Measurements from ENCODE around the gene CACNB3. TPM values are rescaled to one million over a fixed set of nuclear protein-coding genes. Genes with fewer than 3 reads are reported as not detected.
A peak's percentile ranks its signal among the peaks of the same experiment; 100 is the strongest.

Gene CACNB3
- total RNA-seq, 4 donors from 2014 or later, result 6.8 to 18.1 (median 8.5) TPM

DNA sequence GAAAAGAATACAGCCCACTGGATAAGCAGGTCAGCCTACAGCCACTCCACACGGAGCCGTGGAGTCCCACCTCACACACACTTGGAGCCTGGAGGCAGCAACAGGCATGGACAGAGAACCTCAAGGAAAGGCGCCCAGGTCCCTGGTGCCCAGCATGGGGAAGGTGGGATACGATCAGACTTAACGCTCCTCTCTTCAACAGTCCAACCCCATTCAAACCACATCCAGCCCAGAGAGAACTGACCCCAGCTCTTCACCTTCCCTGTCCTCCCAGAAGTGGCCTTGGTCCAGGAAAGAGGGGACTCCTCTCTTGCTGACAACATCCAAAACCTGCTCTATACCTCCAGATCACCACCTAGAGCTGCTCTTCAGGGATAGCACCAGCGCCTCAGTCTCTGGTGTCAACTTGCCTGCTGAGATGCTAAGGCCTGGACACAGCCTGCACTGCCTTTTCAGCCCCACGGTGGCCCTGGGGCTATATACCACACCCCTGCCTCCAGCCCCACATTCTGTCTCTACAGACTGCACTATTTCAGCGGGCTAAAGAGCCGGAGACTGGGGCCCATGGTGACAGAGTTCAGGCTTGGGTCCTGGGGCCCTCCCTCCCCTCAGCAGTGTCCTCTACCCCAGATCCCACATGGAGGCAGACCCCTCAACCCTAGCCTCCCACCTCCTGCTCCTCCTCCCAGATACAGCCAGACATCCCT lies 36.4 kb upstream of the CACNB3 start:
- DNase-seq (ENCODE audit: low spot score) (no peak), ATAC-seq (ENCODE audit: low FRiP score) (no peak)

GRCh38 chr12:48782457-48783395 lies 35.6 kb upstream of the CACNB3 start:
- TF ChIP-seq, protein P1, sequence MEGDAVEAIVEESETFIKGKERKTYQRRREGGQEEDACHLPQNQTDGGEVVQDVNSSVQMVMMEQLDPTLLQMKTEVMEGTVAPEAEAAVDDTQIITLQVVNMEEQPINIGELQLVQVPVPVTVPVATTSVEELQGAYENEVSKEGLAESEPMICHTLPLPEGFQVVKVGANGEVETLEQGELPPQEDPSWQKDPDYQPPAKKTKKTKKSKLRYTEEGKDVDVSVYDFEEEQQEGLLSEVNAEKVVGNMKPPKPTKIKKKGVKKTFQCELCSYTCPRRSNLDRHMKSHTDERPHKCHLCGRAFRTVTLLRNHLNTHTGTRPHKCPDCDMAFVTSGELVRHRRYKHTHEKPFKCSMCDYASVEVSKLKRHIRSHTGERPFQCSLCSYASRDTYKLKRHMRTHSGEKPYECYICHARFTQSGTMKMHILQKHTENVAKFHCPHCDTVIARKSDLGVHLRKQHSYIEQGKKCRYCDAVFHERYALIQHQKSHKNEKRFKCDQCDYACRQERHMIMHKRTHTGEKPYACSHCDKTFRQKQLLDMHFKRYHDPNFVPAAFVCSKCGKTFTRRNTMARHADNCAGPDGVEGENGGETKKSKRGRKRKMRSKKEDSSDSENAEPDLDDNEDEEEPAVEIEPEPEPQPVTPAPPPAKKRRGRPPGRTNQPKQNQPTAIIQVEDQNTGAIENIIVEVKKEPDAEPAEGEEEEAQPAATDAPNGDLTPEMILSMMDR (IDR thresholded peaks at IDR 0.05), result no peak
- DNase-seq (ENCODE audit: low spot score), result no peak
- no peak for ATAC-seq (ENCODE audit: low FRiP score)

More for the DNA sequence above, 36.4 kb upstream of the CACNB3 start:
- TF ChIP-seq, protein P1 (IDR thresholded peaks at IDR 0.05), result no peak

DNA sequence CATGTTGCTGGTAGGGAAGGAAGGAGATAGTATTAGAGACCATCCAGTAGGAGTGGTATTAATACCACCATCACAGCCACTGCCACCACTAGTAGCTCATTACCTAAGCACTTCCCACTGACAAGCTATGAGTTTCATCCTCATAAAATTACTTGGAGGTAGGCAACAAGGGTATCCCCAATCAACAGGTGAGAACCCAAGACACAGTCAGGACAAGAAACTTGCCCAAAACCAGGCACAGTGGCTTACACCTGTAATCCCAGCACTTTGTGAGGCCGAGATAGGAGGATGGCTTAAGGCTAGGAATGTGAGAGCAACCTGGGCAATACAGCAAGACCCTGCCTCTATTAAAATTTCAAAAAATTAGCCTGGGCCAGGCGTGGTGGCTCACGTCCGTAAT lies 34.9 kb upstream of the CACNB3 start:
- DNase-seq (ENCODE audit: low spot score), result no peak
- ATAC-seq (ENCODE audit: low FRiP score), result no peak
- TF ChIP-seq, protein P1 (IDR thresholded peaks at IDR 0.05), result no peak

- TF ChIP-seq, protein P1 (IDR thresholded peaks at IDR 0.05), result no peak
- DNase-seq (ENCODE audit: low spot score) (no peak), ATAC-seq (ENCODE audit: low FRiP score) (no peak)
Observed at GRCh38 chr12:48786591-48787544, 31.4 kb upstream of the CACNB3 start.

- ATAC-seq (ENCODE audit: low FRiP score), result peak; percentile 33
- TF ChIP-seq, protein P1 (IDR thresholded peaks at IDR 0.05), result no peak
- no peak for DNase-seq (ENCODE audit: low spot score)
Observed at GRCh38 chr12:48787791-48788523, 30.3 kb upstream of the CACNB3 start.

DNA sequence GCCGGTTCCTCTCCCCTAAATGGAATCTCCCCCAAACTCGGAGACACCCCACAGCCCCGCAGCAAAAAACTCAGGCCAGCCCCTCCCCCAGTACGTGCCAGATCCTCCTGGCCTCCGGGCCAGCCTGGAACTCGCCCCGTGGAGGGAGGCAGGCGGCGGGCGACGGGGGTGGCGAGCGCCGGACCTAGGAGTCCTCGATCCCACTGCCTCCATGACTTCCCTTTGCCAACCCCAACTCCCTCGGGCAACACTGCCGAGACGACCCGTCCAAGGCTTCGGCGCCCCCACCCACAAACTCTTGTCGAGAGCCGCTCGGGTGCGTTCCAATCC lies 29.8 kb upstream of the CACNB3 start:
- TF ChIP-seq, protein P1 (IDR thresholded peaks at IDR 0.05), result no peak
- ATAC-seq (ENCODE audit: low FRiP score) (peak; percentile 37), DNase-seq (ENCODE audit: low spot score) (no peak)
